GM18499 (cell line): ENCODE measurements around the gene BEGAIN.
"Not testable (repeated sequence)": the region's sequence is repeated elsewhere in the genome, so short reads cannot be mapped to it uniquely, and the experiment has no call there.

ENCODE experiments used
- ATAC-seq: cut with Tn5 transposase; IDR thresholded peaks from one replicate; pipeline ENCODE4 v1.9.1; 2021; ENCODE audit warnings: moderate number of reproducible peaks; ENCODE audit not compliant: insufficient read depth, unreplicated experiment

The BEGAIN gene

GRCh38 chr14:100529561-100530031, 57.6 kb downstream of the BEGAIN start:
- ATAC-seq, result no peak

GRCh38 chr14:100528962-100529560, 58.2 kb downstream of the BEGAIN start:
- ATAC-seq, result no peak

DNA sequence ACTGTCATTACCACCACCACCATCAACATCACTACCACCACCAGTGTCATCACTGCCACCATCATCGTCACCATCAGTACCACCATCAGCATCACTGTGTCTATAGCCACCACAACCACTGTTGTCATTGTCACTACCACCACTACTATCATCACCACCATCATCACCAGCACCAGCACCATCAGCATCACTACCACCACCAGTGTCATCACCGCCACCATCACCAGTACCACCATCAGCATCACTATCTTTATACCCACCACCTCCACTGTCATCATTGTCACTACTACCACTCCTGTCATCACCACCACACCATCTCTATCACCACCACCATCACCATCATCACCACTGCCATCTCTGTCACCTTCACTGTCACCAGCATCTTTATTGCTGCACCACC, 60.6 kb downstream of the BEGAIN start:
- no peak for ATAC-seq

GRCh38 chr14:100526057-100526456, 61.2 kb downstream of the BEGAIN start:
- ATAC-seq, result no peak

GRCh38 chr14:100525615-100526014, 61.6 kb downstream of the BEGAIN start:
- no peak for ATAC-seq

- ATAC-seq, result no peak
Measured at GRCh38 chr14:100524933-100525243, 62.3 kb downstream of the BEGAIN start.

- no peak for ATAC-seq
Measured at GRCh38 chr14:100524233-100524932, 62.8 kb downstream of the BEGAIN start.

DNA sequence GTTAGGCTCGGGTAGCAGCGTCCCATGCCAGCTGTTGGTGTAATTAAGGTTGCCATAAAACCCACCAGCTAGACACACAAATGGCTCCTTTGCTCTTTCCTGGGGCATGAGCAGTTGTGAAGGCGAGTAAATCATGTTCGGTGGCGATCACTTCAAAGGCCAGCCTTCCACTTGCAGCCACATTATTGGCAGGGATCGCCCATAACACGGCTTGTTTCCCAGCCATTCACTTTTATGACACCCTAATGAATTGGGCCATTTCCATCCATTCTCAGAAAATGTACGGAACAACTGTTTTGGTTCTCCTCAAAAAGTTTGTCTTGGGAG, 63.4 kb downstream of the BEGAIN start:
- ATAC-seq, result no peak

GRCh38 chr14:100523131-100523842, 63.9 kb downstream of the BEGAIN start:
- no peak for ATAC-seq

DNA sequence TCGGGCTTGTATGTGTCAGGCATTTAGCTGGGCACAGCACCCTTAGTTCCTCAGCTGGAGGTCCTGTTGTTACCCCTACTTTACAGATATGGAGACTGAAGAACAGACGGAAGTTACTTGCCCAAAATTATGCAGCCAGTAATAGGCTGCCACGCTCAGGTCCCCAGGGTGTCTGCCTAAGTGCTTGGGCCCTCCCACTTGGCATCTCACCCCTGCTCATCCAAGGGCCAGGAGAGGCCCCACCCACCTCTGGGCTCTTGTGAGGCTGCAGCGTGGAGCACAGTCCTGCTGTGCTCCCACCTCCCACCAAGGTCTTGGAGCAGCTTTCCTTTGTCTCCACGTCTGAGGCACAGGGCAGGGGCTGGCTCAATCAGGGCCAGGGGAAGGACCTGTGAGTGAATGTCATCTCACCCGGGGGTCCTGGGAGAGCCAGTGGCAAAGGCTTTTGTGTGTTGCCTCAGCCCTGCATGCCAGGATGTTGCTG, 64.6 kb downstream of the BEGAIN start:
- ATAC-seq, result no peak

DNA sequence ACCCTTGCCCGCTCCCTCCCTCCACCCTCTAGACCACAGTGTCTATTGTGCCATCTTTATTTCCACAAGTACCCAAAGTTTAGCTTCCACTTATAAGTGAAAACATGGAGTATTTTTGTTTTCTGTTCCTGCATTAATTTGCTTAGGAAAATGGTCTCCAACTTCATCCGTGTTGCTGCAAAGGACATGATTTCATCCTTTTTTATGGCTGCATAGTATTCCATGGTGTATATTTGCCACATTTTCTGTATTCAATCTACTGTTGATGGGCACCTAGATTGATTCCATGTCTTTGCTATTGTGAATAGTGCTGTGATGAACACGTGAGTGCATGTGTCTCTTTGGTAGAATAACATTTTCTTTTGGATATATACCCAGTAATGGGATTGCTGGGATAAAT, 81.2 kb downstream of the BEGAIN start:
- ATAC-seq, result not testable (repeated sequence)

DNA sequence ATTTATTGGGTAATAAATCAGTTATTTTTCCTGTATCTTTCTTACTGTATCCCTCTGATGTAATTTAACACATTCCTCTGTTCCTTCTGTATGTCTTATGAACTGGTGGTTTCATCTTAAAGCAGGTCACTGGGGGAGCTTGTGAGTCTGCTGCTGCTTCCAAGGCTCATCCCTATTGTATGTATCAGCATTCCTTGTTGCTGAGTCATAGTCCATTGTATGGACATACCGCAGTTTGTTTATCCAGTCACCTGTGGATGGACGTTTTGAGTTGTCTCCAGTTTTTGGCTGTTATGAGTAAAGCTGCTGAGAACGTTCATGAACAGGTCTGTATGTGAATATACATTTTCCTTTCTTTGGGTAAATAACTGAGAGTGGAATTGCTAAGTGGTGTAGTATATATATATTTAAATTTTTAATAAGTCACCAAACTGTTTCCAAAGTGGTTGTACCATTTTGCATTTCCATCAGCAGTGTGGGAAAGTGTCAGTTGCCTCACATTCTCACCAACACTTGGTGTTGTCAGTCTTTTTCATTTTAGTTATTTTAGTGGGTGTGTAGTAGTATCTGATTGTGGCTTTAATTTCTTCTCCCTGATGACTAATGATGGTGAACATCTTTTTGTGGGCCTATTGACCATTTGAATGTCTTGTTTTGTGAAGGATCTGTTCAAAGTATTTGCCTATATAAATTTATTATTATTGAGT, 82.7 kb downstream of the BEGAIN start:
- no peak for ATAC-seq

DNA sequence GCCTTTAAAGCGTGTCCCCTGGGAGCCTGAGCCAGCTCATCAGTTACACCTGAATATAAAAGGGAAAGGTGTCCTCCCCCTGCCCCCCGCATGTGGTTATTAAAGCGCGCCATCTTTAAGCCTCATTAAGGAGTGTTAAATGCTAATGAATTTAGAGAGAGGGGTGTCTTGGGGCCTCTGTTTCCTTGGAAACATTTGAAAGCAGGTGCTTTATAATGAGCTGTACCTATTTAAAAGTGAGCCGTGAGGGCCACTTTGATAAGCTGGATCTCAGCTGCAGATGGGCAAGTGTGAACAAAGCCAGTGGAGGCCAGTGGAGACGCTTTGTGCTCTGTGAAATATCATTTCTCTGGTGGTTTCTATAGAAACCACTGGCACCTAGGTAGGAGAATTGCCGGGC, 84.0 kb downstream of the BEGAIN start:
- no peak for ATAC-seq

DNA sequence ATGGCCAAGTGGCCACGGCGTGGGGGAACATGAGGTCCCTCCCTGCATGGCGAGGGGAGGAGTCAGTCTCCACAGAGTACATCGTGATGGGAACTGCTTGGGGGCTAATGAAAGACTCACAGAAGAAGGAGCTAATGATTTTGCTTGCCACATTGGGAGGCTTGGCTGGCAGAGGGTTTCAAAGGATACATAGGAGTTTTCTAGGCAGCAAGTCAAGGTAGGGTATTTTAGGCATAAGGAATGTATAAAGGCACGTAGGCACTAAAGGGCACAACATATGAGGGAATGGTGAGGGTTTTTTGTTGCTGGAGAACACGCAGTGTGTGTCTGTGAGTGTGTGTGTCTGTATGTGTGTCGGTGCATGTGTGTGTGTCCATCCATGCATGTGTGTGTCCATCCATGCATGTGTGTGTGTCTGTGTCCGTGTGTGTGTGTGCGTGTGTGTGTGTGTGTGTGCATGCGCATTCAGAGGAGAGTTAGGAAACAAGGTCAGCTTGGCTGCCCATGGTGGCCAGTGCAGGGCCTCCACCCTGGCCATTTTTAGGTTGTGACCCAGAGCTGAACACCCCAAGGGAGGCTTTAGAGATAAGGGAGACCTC, 84.5 kb downstream of the BEGAIN start:
- no peak for ATAC-seq

GRCh38 chr14:100500128-100500527, 87.1 kb downstream of the BEGAIN start:
- no peak for ATAC-seq

- no peak for ATAC-seq
Measured at GRCh38 chr14:100498068-100498467, 89.1 kb downstream of the BEGAIN start.

- no peak for ATAC-seq
Measured at GRCh38 chr14:100495917-100496316, 91.3 kb downstream of the BEGAIN start.

DNA sequence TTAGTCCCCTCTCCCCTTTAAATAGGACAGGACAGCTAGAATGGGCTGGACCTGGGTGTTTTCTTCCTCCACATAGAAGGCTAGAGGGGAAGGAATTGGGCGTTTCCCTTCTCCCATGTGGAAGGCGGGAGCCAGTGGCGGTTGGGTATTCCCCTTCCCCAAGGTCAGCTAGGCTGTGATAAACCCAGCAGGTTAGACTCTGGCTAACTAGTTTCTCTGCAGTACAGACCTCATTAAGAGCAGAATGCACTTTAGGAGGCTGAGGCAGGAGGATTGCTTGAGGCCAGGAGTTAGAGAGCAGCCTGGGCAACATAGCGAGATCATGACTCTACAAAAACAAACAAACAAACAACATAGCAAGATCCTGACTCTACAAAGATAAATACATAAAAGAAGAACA, 92.6 kb downstream of the BEGAIN start:
- no peak for ATAC-seq

DNA sequence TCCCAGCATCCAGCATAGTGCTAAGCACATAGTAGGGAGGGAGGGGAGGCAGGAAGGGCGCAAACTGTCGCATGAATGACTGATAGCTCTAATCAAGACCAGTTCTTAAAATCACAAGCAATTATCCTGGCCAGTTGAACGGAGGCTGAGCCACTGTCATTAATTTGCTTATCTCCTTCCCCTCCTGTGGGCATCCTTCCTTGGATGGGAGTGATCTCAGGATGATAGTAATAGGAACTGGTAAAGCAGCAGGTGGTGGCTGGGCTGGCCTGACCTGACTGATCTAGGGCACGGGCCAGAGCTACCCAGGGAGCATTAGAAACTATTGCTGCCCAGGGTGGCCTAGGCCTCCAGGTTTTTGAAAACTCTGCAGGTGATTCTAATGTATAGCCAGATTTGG, 97.0 kb downstream of the BEGAIN start:
- no peak for ATAC-seq

DNA sequence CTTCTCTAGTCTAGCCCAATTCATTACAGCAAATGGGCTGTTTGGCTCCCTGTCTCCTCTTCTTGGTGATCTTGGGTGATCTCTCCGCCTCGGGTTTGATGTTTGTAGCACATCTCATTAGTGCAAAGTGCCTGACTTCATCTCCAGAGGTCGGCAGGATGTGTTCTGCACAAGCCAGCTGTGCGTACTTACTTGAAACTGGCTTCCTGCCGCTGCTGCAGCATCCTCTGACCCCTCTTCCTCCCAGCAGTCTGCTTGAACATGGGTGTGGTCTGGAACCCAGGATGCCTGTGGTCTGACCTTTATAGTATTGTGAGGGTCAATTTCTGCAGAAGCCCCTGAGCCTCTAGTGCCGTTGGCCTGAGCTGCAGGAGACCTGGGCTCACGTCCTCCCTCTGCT, 99.2 kb downstream of the BEGAIN start:
- no peak for ATAC-seq

DNA sequence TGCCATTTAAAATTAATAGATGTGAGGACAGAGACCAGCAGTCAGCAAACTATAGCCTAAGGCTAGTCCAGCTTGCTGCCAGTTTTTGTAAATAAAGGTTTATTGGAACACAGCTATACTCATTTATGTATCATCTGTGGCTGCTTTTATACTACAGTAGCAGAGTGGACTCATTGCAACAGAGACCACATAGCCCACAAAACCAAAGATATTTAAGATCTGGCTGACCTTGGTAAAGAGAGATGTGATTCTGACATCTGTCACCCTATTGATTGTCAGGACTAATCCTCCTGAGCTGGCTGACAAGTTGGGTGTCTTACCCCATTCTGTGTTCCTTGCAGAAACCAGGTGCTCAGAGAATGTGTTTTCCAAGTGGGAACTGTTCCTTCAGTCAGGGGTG, 99.9 kb downstream of the BEGAIN start:
- no peak for ATAC-seq
